Right lobe of liver (tissue), 6 donors: ENCODE data around the gene GPRC5A. TPM values are rescaled to one million over a fixed set of nuclear protein-coding genes. Genes with fewer than 3 reads are reported as not detected.

ENCODE experiments used
- ATAC-seq, 4 donors: fragments of 200-7000 bp; cut with Tn5 transposase; one replicate each; pipeline ENCODE4 v1.9.1; 2020; ENCODE audit warnings: mild to moderate bottlenecking in 4 of 4, moderate library complexity in 4 of 4
- DNase-seq, 3 donors: peaks; one replicate each; pipeline ENCODE4 v3.0.0-alpha.2; 2020
- H3K27ac ChIP-seq, 3 donors: fragments of 200-600 bp; one replicate each; pipeline ENCODE4 v1.8.0; 2022
- H3K27me3 ChIP-seq, 2 donors: fragments of 200-600 bp; one replicate each; pipeline ENCODE4 v1.8.0; 2022
- H3K36me3 ChIP-seq, 4 donors: fragments of 200-600 bp; sonication (generic) in 1 of 4; one replicate each; pipeline versions ENCODE4 v1.5.1 to v1.8.0; 2017 to 2022; ENCODE audit warnings: control low read depth in 1 of 4
- H3K4me1 ChIP-seq, 4 donors: fragments of 200-600 bp; sonication (generic) in 1 of 4; one replicate each; pipeline versions ENCODE4 v1.5.1 to v1.8.0; 2017 to 2022; ENCODE audit warnings: control low read depth in 1 of 4
- H3K4me3 ChIP-seq, 3 donors: fragments of 200-600 bp; one replicate each; pipeline ENCODE4 v1.8.0; 2022
- H3K9me3 ChIP-seq, 4 donors: fragments of 200-600 bp; sonication (generic) in 1 of 4; one replicate each; pipeline versions ENCODE4 v1.5.1 to v1.8.0; 2017 to 2022; ENCODE audit warnings: control low read depth in 1 of 4
- CTCF ChIP-seq, 4 donors: fragments of 200-600 bp in 3 of 4; fragments of 450-650 bp in 1 of 4; IDR thresholded peaks; one replicate each; pipeline versions ENCODE4 v1.5.1 to v1.8.0; 2016 to 2022; ENCODE audit warnings: antibody characterized with exemption in 4 of 4, mild to moderate bottlenecking in 2 of 4
- POLR2A ChIP-seq: fragments of 450-650 bp; IDR thresholded peaks from one replicate; pipeline ENCODE4 v1.6.1; 2017; ENCODE audit warnings: antibody characterized with exemption, mild to moderate bottlenecking
- WGBS: methylation state at CpG from one replicate; pipeline ENCODE4 v1.1.6; 2018; ENCODE audit warnings: low coverage, low lambda C conversion rate; ENCODE audit not compliant: insufficient coverage; ENCODE audit errors: missing lambda C conversion rate; 5-methylcytosine and 5-hydroxymethylcytosine counted together
- intact Hi-C, 2 donors: fragments of 100-400 bp; cut with DNase I; formaldehyde crosslinking; loops; one replicate each; pipeline versions ENCODE4 v1.11.2 to v1.14.1; 2022
- total RNA-seq, 6 experiments: library from RNA; depleted of rRNA in 2 of 6; stranded (reverse); fragments of >200 nt in 2 of 6; fragmentation: NEBNext Ultra II Directional in 3 of 6; extraction: Animal tissue kit (Norgen Biotek cat#: 25700) in 3 of 6; gene quantifications; one replicate each; pipeline versions ENCODE4 v1.1.0 to v1.2.4, GENCODE V29; 2016 to 2023
- donor health status: DM: no; HTN: yes; CAD: no.
- donor health status: DM: no; HTN: no; CAD: no.
- donor health status: DM: no; HTN: no; CAD: no.
- donor health status: DM: no; HTN: yes; CAD: no.
- donor health status: DM: no; HTN: yes; CAD: no.

Gene GPRC5A
- total RNA-seq, 6 experiments from 2014 or later, result 0.35 to 0.80 (median 0.44) TPM

- intact Hi-C loops, result no loop called here
- WGBS, result 52% methylated on average over 9 of the region's 14 CpGs
- no peak for DNase-seq
- Histone ChIP-seq H3K9me3 (no peaks in the 10 kb centered on the region), H3K4me3 (no peak overlapping the region), H3K27ac (no peak overlapping the region), H3K36me3 (no peaks in the 10 kb centered on the region), H3K27me3 (no peaks in the 10 kb centered on the region), H3K4me1 (no peaks in the 10 kb centered on the region)
- TF ChIP-seq POLR2A (no peak), CTCF (IDR thresholded peaks at IDR 0.05) (no peak)
- peak in 1 of 4 donors; percentile 14 for ATAC-seq
Measured at GRCh38 chr12:12903642-12904609, 12.6 kb downstream of the GPRC5A start.

- intact Hi-C loops, result no loop called here
Measured at GRCh38 chr12:12907552-12907951, 16.2 kb downstream of the GPRC5A start.

GRCh38 chr12:12908252-12908651, 16.9 kb downstream of the GPRC5A start:
- TF ChIP-seq CTCF (IDR thresholded peaks at IDR 0.05) (no peak), POLR2A (no peak)
- Histone ChIP-seq H3K27ac (no peak overlapping the region), H3K4me3 (no peak overlapping the region), H3K9me3 (no peaks in the 10 kb centered on the region), H3K27me3 (no peaks in the 10 kb centered on the region), H3K4me1 (no peaks in the 10 kb centered on the region), H3K36me3 (no peaks in the 10 kb centered on the region)
- 78% methylated on average over 10 of the region's 14 CpGs for WGBS
- DNase-seq (no peak), ATAC-seq (no peak)
- intact Hi-C loops, result no loop called here

More at GRCh38 chr12:12907552-12907951, 16.2 kb downstream of the GPRC5A start:
- ATAC-seq (no peak), DNase-seq (no peak)
- no peaks in the 10 kb centered on the region for H3K4me1 ChIP-seq
- no peaks in the 10 kb centered on the region for H3K9me3 ChIP-seq
- H3K27ac ChIP-seq, result no peak overlapping the region
- no peaks in the 10 kb centered on the region for H3K36me3 ChIP-seq
- TF ChIP-seq POLR2A (no peak), CTCF (IDR thresholded peaks at IDR 0.05) (no peak)
- H3K27me3 ChIP-seq, result no peaks in the 10 kb centered on the region
- H3K4me3 ChIP-seq, result no peak overlapping the region
- 66% methylated on average over 5 of the region's 5 CpGs for WGBS

GRCh38 chr12:12908711-12909110, 17.3 kb downstream of the GPRC5A start:
- ATAC-seq (no peak), DNase-seq (no peak)
- TF ChIP-seq POLR2A, result no peak
- TF ChIP-seq CTCF (IDR thresholded peaks at IDR 0.05), result no peak
- Histone ChIP-seq H3K27me3 (no peaks in the 10 kb centered on the region), H3K36me3 (no peaks in the 10 kb centered on the region), H3K27ac (no peak overlapping the region), H3K9me3 (no peaks in the 10 kb centered on the region), H3K4me1 (no peaks in the 10 kb centered on the region), H3K4me3 (no peak overlapping the region)
- WGBS, result 63% methylated on average over 10 of the region's 12 CpGs
- intact Hi-C loops, result no loop called here
